Kidney tubule cell (primary cell): ENCODE data around the gene ADAM12.

Experiments used
- DNase-seq: peaks from one replicate; pipeline ENCODE4 v3.0.0-alpha.2; 2018; ENCODE audit warnings: low spot score

ADAM12 gene

GRCh38 chr10:126214021-126214420, 174.3 kb downstream of the ADAM12 start:
- DNase-seq: no peak

- DNase-seq: peak; percentile 23
Measured at GRCh38 chr10:126212738-126213137, 175.5 kb downstream of the ADAM12 start.

GRCh38 chr10:126210051-126210651, 178.1 kb downstream of the ADAM12 start:
- DNase-seq: peak; percentile 53

GRCh38 chr10:126209451-126209850, 178.8 kb downstream of the ADAM12 start:
- DNase-seq: no peak

- DNase-seq: no peak
Measured at GRCh38 chr10:126208726-126209302, 179.5 kb downstream of the ADAM12 start.

- no peak for DNase-seq
Measured at GRCh38 chr10:126207851-126208250, 180.4 kb downstream of the ADAM12 start.

- no peak for DNase-seq
Measured at GRCh38 chr10:126207313-126207771, 180.9 kb downstream of the ADAM12 start.

GRCh38 chr10:126205486-126206205, 182.6 kb downstream of the ADAM12 start:
- DNase-seq: no peak

- peak; percentile 93 for DNase-seq
Measured at GRCh38 chr10:126204320-126204719, 184.0 kb downstream of the ADAM12 start.

GRCh38 chr10:126203746-126204145, 184.5 kb downstream of the ADAM12 start:
- peak; percentile 17 for DNase-seq

GRCh38 chr10:126201603-126202002, 186.7 kb downstream of the ADAM12 start:
- DNase-seq: no peak

GRCh38 chr10:126199221-126199998, 188.9 kb downstream of the ADAM12 start:
- peak; percentile 47 for DNase-seq

GRCh38 chr10:126198681-126199080, 189.6 kb downstream of the ADAM12 start:
- no peak for DNase-seq

- DNase-seq: no peak
Measured at GRCh38 chr10:126197036-126197543, 191.2 kb downstream of the ADAM12 start.

- no peak for DNase-seq
Measured at GRCh38 chr10:126196281-126196680, 192.0 kb downstream of the ADAM12 start.

GRCh38 chr10:126191192-126191591, 197.1 kb downstream of the ADAM12 start:
- no peak for DNase-seq

- DNase-seq: no peak
Measured at GRCh38 chr10:126188679-126189200, 199.5 kb downstream of the ADAM12 start.

- DNase-seq: no peak
Measured at GRCh38 chr10:126187399-126187798, 200.9 kb downstream of the ADAM12 start.

- DNase-seq: peak; percentile 9
Measured at GRCh38 chr10:126186766-126187165, 201.5 kb downstream of the ADAM12 start.

- no peak for DNase-seq
Measured at GRCh38 chr10:126185676-126186447, 202.4 kb downstream of the ADAM12 start.

- no peak for DNase-seq
Measured at GRCh38 chr10:126181626-126182025, 206.7 kb downstream of the ADAM12 start.
